Prostate gland (tissue), 2 donors: Measurements from ENCODE around the gene CTDNEP1. TPM values are rescaled to one million over a fixed set of nuclear protein-coding genes. Genes with fewer than 3 reads are reported as not detected.
A peak's percentile ranks its signal among the peaks of the same experiment; 100 is the strongest.

Experiments used
- DNase-seq: peaks from one replicate; pipeline ENCODE4 v3.0.0-alpha.2; 2019; ENCODE audit warnings: low spot score
- H3K27ac ChIP-seq, 2 donors: fragments of 200-600 bp; sonication (generic); 2 replicates each; pipeline ENCODE4 v1.5.1; 2017 to 2019
- H3K27me3 ChIP-seq: fragments of 200-600 bp; sonication (generic); replicated peaks from 2 replicates; pipeline ENCODE4 v1.5.1; 2019; ENCODE audit not compliant: insufficient read depth
- H3K36me3 ChIP-seq, 2 donors: fragments of 200-600 bp; sonication (generic); 1 replicate in 1 of 2; 2 replicates in 1 of 2; pipeline versions ENCODE4 v1.5.1 to v1.8.1; 2017 to 2019
- H3K4me1 ChIP-seq: fragments of 200-600 bp; sonication (generic); replicated peaks from 2 replicates; pipeline ENCODE4 v1.5.1; 2019
- H3K4me3 ChIP-seq, 2 donors: fragments of 200-600 bp; sonication (generic); 2 replicates each; pipeline ENCODE4 v1.5.1; 2017 to 2019
- H3K9me3 ChIP-seq: fragments of 200-600 bp; sonication (generic); 2 replicates; pipeline ENCODE4 v1.5.1; 2017
- POLR2A ChIP-seq: fragments of 450-650 bp; IDR thresholded peaks from one replicate; pipeline ENCODE4 v1.6.1; 2016; ENCODE audit warnings: antibody characterized with exemption, mild to moderate bottlenecking
- POLR2AphosphoS5 ChIP-seq: sonication (generic); formaldehyde crosslinking; IDR thresholded peaks from one replicate; pipeline ENCODE4 v1.6.1; 2017; ENCODE audit warnings: antibody characterized with exemption
- WGBS: methylation state at CpG from one replicate; pipeline ENCODE4 v1.1.5; 2018; 5-methylcytosine and 5-hydroxymethylcytosine counted together
- intact Hi-C: fragments of 100-400 bp; cut with DNase I; formaldehyde crosslinking; loops from one replicate; pipeline ENCODE4 v1.14.2; 2022
- total RNA-seq, 2 donors: library from RNA; depleted of rRNA; stranded (reverse); fragments of >200 nt; gene quantifications; one replicate each; pipeline ENCODE4 v1.1.0, GENCODE V29; 2016
- TF ChIP-seq, protein P1 (sequence below), 4 experiments: fragments of 200-600 bp in 2 of 4; fragments of 450-650 bp in 2 of 4; sonication (generic) in 2 of 4; IDR thresholded peaks; 1 replicate in 3 of 4; 2 replicates in 1 of 4; pipeline ENCODE4 v1.5.1; 2016 to 2019; ENCODE audit warnings: antibody characterized with exemption in 4 of 4, mild to moderate bottlenecking in 2 of 4, moderate library complexity in 2 of 4

Gene CTDNEP1
- total RNA-seq, 2 donors from 2014 or later, result 61.2 to 107 TPM

DNA sequence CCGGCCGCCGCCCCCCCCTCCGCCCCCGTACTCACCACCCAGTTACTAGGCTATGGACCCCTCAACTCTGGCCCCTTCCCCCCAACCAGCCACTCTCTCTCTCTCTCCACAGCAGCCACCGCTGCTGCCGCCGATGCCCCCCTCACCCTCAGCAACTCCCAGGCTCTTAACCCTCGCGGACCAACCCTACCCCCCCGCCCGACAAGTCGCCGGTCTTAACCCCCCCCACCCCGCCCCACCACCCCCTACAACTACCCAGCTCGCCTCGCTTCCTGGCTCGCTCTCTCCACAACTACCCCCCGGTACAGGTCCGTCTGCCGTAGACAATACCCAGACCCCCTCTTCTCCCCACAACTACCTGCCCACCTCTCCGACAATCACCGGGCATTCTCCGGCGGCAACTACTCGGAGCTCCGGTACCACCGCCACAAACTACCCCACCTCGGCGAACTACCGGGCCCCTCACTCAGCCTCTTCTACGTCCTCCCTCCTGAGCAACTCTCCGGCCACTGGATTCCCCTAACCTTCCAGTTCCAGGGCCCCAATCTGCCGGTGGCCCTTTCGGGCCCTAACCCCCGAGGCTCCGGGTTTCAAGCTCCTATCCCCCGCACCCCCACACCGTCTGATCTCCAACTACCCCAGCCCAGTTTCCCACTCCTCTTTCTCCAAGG lies 13.0 kb downstream of the CTDNEP1 start:
- peaks cover 18% of the 10 kb centered on the region for H3K4me1 ChIP-seq
- WGBS, result under 1% methylated on average over 35 of the region's 39 CpGs
- intact Hi-C loops, result loop anchor here (10.0 kb wide), 1 partner anchor 596 kb away; the partner anchor contains the start of gene KDM6B
- H3K27ac ChIP-seq, result peak overlapping the region; percentile 98 to 99
- peak overlapping the region; percentile 94 to 100 for H3K4me3 ChIP-seq
- no peak for DNase-seq
- H3K36me3 ChIP-seq, result peaks cover 0 to 10% of the 10 kb centered on the region in 2 donors
- H3K9me3 ChIP-seq, result no peaks in the 10 kb centered on the region
- TF ChIP-seq POLR2A (no peak), POLR2AphosphoS5 (no peak)
- TF ChIP-seq, protein P1, sequence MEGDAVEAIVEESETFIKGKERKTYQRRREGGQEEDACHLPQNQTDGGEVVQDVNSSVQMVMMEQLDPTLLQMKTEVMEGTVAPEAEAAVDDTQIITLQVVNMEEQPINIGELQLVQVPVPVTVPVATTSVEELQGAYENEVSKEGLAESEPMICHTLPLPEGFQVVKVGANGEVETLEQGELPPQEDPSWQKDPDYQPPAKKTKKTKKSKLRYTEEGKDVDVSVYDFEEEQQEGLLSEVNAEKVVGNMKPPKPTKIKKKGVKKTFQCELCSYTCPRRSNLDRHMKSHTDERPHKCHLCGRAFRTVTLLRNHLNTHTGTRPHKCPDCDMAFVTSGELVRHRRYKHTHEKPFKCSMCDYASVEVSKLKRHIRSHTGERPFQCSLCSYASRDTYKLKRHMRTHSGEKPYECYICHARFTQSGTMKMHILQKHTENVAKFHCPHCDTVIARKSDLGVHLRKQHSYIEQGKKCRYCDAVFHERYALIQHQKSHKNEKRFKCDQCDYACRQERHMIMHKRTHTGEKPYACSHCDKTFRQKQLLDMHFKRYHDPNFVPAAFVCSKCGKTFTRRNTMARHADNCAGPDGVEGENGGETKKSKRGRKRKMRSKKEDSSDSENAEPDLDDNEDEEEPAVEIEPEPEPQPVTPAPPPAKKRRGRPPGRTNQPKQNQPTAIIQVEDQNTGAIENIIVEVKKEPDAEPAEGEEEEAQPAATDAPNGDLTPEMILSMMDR (IDR thresholded peaks at IDR 0.05), result no peak
- no peaks in the 10 kb centered on the region for H3K27me3 ChIP-seq

DNA sequence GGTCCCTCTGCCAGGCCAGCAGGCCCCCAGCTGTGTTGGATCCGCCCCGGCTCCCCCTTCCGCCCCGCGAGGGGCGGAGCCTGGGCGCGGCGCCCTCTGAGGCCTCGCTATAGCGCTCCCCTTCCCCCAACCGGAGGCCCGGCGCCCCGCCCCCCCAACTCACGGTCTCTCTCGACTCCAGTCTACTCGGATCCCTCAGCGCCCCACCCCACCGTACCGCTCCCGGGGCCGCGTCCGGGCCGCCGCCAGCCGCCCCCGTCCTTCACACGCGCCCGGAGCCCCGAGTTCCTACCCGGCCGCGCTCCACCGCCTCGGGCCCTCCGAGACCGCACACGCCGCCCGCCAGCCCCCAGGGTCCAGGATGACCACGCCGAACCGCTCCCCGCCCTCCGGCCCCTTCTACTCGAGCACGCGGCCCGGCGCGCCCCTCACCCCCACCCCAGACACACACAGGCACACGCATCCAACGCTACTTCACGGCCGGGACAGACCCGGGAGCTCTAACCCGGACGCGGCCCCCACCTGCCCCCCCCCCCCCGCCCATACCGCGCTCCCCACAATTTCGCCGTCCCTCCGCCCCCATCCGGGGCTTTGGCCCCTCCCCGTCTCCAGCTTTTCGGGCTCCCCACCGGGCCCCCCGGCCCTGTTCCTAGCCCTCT lies 13.6 kb downstream of the CTDNEP1 start:
- DNase-seq, result peak; percentile 79
- WGBS, result under 1% methylated on average over 42 of the region's 73 CpGs
- Histone ChIP-seq H3K4me3 (peak overlapping the region; percentile 94 to 100), H3K36me3 (peaks cover 0 to 10% of the 10 kb centered on the region in 2 donors), H3K9me3 (no peaks in the 10 kb centered on the region), H3K27ac (peak overlapping the region; percentile 98 to 99), H3K27me3 (no peaks in the 10 kb centered on the region), H3K4me1 (peaks cover 18% of the 10 kb centered on the region)
- intact Hi-C loops, result loop anchor here (10.0 kb wide), 1 partner anchor 597 kb away; the partner anchor contains the start of gene KDM6B
- peak; percentile 52 for TF ChIP-seq POLR2AphosphoS5
- TF ChIP-seq, protein P1 (IDR thresholded peaks at IDR 0.05), result no peak
- TF ChIP-seq POLR2A, result peak; percentile 16

GRCh38 chr17:7237266-7237760 lies 14.2 kb downstream of the CTDNEP1 start:
- Histone ChIP-seq H3K27ac (peak overlapping the region; percentile 98 to 99), H3K36me3 (peaks cover 0 to 10% of the 10 kb centered on the region in 2 donors), H3K4me3 (peak overlapping the region; percentile 94 to 100), H3K9me3 (no peaks in the 10 kb centered on the region), H3K4me1 (peaks cover 18% of the 10 kb centered on the region), H3K27me3 (no peaks in the 10 kb centered on the region)
- TF ChIP-seq POLR2A, result no peak
- TF ChIP-seq POLR2AphosphoS5, result no peak
- TF ChIP-seq, protein P1 (IDR thresholded peaks at IDR 0.05), result no peak
- no peak for DNase-seq
- WGBS, result 17% methylated on average over 6 of the region's 6 CpGs
- intact Hi-C loops, result loop anchor here (10.0 kb wide), 1 partner anchor 597 kb away; the partner anchor contains the start of gene KDM6B

GRCh38 chr17:7236808-7237207 lies 14.7 kb downstream of the CTDNEP1 start:
- H3K27ac ChIP-seq, result peak overlapping the region; percentile 98 to 99
- H3K4me3 ChIP-seq, result peak overlapping the region in 1 of 2 donors; percentile 100

More at GRCh38 chr17:7236808-7237207, 14.7 kb downstream of the CTDNEP1 start:
- no peak for DNase-seq
- peaks cover 0 to 10% of the 10 kb centered on the region in 2 donors for H3K36me3 ChIP-seq
- H3K4me1 ChIP-seq, result peaks cover 18% of the 10 kb centered on the region
- H3K27me3 ChIP-seq, result no peaks in the 10 kb centered on the region
- intact Hi-C loops, result loop anchor here (10.0 kb wide), 1 partner anchor 598 kb away; the partner anchor contains the start of gene KDM6B
- TF ChIP-seq, protein P1 (IDR thresholded peaks at IDR 0.05), result no peak
- TF ChIP-seq POLR2A (no peak), POLR2AphosphoS5 (no peak)
- no peaks in the 10 kb centered on the region for H3K9me3 ChIP-seq
- WGBS, result 83% methylated on average over 6 of the region's 6 CpGs
